K562 (cell line): ENCODE measurements around the gene MRPL10. TPM values are rescaled to one million over a fixed set of nuclear protein-coding genes. Genes with fewer than 3 reads are reported as not detected.

Experiments used
- CBX2 ChIP-seq: fragments of 200-600 bp; sonication (generic); IDR thresholded peaks from one replicate; pipeline ENCODE4 v1.6.1; 2012; ENCODE audit warnings: mild to moderate bottlenecking, low read length, inconsistent platforms; ENCODE audit not compliant: insufficient read depth, poor library complexity, severe bottlenecking
- CREB1 ChIP-seq, 2 experiments: sonication (generic) in 1 of 2; formaldehyde crosslinking in 1 of 2; IDR thresholded peaks; 2 replicates each; pipeline versions ENCODE4 v1.6.1 to v1.8.0; 2012 to 2022; ENCODE audit warnings: inconsistent platforms in 1 of 2, mild to moderate bottlenecking in 1 of 2, missing genetic modification reagents in 1 of 2, moderate library complexity in 1 of 2
- ETS2 ChIP-seq: IDR thresholded peaks from 2 replicates; pipeline ENCODE4 v1.6.1; 2016; ENCODE audit warnings: borderline replicate concordance, missing genetic modification characterization, mild to moderate bottlenecking, moderate library complexity, missing compliant biosample characterization; ENCODE audit not compliant: poor library complexity, severe bottlenecking
- GABPB1 ChIP-seq: sonication (generic); formaldehyde crosslinking; IDR thresholded peaks from 2 replicates; pipeline ENCODE4 v1.8.0; 2022; ENCODE audit warnings: mild to moderate bottlenecking, missing genetic modification reagents
- ILK ChIP-seq: fragments of 450-650 bp; IDR thresholded peaks from 2 replicates; pipeline ENCODE4 v1.6.1; 2016; ENCODE audit warnings: missing genetic modification characterization, low read depth, mild to moderate bottlenecking, missing compliant biosample characterization, moderate library complexity, borderline replicate concordance
- U2AF2 ChIP-seq: fragments of 200-400 bp; formaldehyde crosslinking; optimal IDR thresholded peaks from 2 replicates; pipeline ENCODE3; 2017; ENCODE audit warnings: low read depth, mild to moderate bottlenecking, low read length
- ZNF239 ChIP-seq: fragments of 250-450 bp; sonication (Bioruptor Pico); IDR thresholded peaks from 2 replicates; pipeline ENCODE4 v1.4.0; 2020; ENCODE audit warnings: mild to moderate bottlenecking
- ZNF263 ChIP-seq: sonication (generic); formaldehyde crosslinking; IDR thresholded peaks from 2 replicates; pipeline ENCODE4 v1.8.0; 2022; ENCODE audit warnings: mild to moderate bottlenecking, missing genetic modification reagents, borderline replicate concordance
- polyA plus RNA-seq, 8 experiments: library from polyadenylated mRNA; depleted of rRNA in 4 of 8; stranded (reverse) in 5 of 8; unstranded in 3 of 8; fragments of >200 nt; fragmentation: Nextera tagmentation in 2 of 8; fragmentation: Illumina TruSeq in 1 of 8; extraction: Ambion mirVana in 2 of 8; extraction: Trizol in 1 of 8; gene quantifications; 2 replicates each; pipeline versions ENCODE4 v1.2.1 to v1.2.3, GENCODE V29; 2011 to 2014; ENCODE audit warnings: inconsistent platforms in 1 of 8, missing spikeins in 1 of 8
- total RNA-seq, 7 experiments: library from RNA; depleted of rRNA in 6 of 7; stranded (reverse); fragments of >200 nt in 6 of 7; fragmentation: Illumina TruSeq in 2 of 7; extraction: Trizol in 2 of 7; gene quantifications; 2 replicates each; pipeline versions ENCODE4 v1.2.1 to v1.2.3, GENCODE V29; 2011 to 2021; ENCODE audit warnings: low replicate concordance in 1 of 7
- TF ChIP-seq, protein P1 (sequence below), 2 experiments: fragments of 450-650 bp; formaldehyde crosslinking in 1 of 2; IDR thresholded peaks; 2 replicates each; pipeline versions ENCODE4 v1.4.0 to v1.6.1; 2014 to 2020; ENCODE audit warnings: mild to moderate bottlenecking in 2 of 2, borderline replicate concordance in 1 of 2, low read depth in 1 of 2
- TF ChIP-seq, protein P2 (sequence below): sonication (generic); formaldehyde crosslinking; IDR thresholded peaks from 2 replicates; pipeline ENCODE4 v1.8.1; 2023; ENCODE audit warnings: mild to moderate bottlenecking, missing genetic modification reagents, moderate library complexity
- TF ChIP-seq, protein P3 (sequence below): sonication (generic); formaldehyde crosslinking; IDR thresholded peaks from 2 replicates; pipeline ENCODE4 v1.8.1; 2023; ENCODE audit warnings: mild to moderate bottlenecking, missing genetic modification reagents
- TF ChIP-seq, protein P4 (sequence below): fragments of 450-650 bp; IDR thresholded peaks from 2 replicates; pipeline ENCODE4 v1.6.1; 2018; ENCODE audit warnings: mild to moderate bottlenecking, low read depth; ENCODE audit not compliant: partially characterized antibody

The MRPL10 gene
- total and polyA plus RNA-seq, 9 of the 15 experiments (the other 6 are each of a cell fraction or from before 2014, with no cell fraction given) = 27.8 to 105 (median 67.3) TPM

DNA sequence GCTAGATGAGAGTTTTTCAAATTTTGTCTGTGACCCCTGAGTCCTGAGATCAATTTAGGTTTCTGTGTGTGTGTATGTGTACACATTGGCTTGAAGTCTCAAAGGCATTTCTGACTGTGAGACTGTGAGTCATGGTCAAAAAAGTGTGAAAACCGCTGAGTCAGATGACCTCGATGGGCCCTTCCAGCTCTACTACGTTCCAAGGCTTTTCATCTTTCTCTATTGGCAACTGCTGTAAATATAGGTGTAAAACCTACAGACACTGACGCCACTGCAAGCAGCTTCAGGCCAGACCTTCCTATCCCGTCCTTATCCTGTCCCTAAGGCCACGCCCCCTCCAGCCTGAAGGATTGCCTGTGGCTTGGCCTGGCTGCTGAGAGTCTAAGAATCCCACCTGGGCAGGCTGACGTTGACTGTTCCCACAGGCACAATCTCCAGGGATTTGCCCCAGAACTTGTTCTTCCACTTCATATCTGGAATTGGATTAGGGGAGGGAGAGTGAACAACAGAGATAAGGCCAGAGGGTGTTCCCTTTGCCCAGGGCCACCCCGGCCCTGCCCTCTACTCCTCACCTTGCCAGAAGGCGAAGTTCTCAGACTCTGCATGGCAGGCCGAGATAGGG is 21.0 kb downstream of the MRPL10 start (continued):
- TF ChIP-seq, protein P1, sequence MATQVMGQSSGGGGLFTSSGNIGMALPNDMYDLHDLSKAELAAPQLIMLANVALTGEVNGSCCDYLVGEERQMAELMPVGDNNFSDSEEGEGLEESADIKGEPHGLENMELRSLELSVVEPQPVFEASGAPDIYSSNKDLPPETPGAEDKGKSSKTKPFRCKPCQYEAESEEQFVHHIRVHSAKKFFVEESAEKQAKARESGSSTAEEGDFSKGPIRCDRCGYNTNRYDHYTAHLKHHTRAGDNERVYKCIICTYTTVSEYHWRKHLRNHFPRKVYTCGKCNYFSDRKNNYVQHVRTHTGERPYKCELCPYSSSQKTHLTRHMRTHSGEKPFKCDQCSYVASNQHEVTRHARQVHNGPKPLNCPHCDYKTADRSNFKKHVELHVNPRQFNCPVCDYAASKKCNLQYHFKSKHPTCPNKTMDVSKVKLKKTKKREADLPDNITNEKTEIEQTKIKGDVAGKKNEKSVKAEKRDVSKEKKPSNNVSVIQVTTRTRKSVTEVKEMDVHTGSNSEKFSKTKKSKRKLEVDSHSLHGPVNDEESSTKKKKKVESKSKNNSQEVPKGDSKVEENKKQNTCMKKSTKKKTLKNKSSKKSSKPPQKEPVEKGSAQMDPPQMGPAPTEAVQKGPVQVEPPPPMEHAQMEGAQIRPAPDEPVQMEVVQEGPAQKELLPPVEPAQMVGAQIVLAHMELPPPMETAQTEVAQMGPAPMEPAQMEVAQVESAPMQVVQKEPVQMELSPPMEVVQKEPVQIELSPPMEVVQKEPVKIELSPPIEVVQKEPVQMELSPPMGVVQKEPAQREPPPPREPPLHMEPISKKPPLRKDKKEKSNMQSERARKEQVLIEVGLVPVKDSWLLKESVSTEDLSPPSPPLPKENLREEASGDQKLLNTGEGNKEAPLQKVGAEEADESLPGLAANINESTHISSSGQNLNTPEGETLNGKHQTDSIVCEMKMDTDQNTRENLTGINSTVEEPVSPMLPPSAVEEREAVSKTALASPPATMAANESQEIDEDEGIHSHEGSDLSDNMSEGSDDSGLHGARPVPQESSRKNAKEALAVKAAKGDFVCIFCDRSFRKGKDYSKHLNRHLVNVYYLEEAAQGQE (IDR thresholded peaks at IDR 0.05; ENCODE audit: borderline replicate concordance) = no peak
- TF ChIP-seq, protein P1 (CRISPR knock-in tag; IDR thresholded peaks at IDR 0.05; ENCODE audit: low read depth) = no peak
- TF ChIP-seq ETS2 (tag) = no peak
- no peak for TF ChIP-seq ZNF239 (CRISPR knock-in tag)
- no peak for TF ChIP-seq ZNF263 (CRISPR knock-in tag)
- TF ChIP-seq, protein P2, sequence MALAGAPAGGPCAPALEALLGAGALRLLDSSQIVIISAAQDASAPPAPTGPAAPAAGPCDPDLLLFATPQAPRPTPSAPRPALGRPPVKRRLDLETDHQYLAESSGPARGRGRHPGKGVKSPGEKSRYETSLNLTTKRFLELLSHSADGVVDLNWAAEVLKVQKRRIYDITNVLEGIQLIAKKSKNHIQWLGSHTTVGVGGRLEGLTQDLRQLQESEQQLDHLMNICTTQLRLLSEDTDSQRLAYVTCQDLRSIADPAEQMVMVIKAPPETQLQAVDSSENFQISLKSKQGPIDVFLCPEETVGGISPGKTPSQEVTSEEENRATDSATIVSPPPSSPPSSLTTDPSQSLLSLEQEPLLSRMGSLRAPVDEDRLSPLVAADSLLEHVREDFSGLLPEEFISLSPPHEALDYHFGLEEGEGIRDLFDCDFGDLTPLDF (CRISPR knock-in tag) = no peak
- TF ChIP-seq ILK (tag) = no peak
- TF ChIP-seq, protein P3, sequence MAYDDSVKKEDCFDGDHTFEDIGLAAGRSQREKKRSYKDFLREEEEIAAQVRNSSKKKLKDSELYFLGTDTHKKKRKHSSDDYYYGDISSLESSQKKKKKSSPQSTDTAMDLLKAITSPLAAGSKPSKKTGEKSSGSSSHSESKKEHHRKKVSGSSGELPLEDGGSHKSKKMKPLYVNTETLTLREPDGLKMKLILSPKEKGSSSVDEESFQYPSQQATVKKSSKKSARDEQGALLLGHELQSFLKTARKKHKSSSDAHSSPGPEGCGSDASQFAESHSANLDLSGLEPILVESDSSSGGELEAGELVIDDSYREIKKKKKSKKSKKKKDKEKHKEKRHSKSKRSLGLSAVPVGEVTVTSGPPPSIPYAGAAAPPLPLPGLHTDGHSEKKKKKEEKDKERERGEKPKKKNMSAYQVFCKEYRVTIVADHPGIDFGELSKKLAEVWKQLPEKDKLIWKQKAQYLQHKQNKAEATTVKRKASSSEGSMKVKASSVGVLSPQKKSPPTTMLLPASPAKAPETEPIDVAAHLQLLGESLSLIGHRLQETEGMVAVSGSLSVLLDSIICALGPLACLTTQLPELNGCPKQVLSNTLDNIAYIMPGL (CRISPR knock-in tag) = no peak
- TF ChIP-seq U2AF2 = no peak
- TF ChIP-seq, protein P4, sequence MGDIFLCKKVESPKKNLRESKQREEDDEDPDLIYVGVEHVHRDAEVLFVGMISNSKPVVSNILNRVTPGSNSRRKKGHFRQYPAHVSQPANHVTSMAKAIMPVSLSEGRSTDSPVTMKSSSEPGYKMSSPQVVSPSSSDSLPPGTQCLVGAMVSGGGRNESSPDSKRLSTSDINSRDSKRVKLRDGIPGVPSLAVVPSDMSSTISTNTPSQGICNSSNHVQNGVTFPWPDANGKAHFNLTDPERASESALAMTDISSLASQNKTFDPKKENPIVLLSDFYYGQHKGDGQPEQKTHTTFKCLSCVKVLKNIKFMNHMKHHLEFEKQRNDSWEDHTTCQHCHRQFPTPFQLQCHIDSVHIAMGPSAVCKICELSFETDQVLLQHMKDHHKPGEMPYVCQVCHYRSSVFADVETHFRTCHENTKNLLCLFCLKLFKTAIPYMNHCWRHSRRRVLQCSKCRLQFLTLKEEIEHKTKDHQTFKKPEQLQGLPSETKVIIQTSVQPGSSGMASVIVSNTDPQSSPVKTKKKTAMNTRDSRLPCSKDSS = no peak
- TF ChIP-seq GABPB1 (CRISPR knock-in tag) = no peak
- TF ChIP-seq CREB1 (IDR thresholded peaks at IDR 0.05) = no peak; the same call in 1 of the 2 replicates
- no peak for TF ChIP-seq CREB1 (CRISPR knock-in tag; IDR thresholded peaks at IDR 0.05)
- TF ChIP-seq CBX2 = no peak
